ENCODE measurements around the gene RTP3. TPM values are rescaled to one million over a fixed set of nuclear protein-coding genes. Genes with fewer than 3 reads are reported as not detected.

RTP3 gene
- polyA plus RNA-seq, 1 donor from 2014 or later = not detected

GRCh38 chr3:46477145-46477544, 20.6 kb upstream of the RTP3 start:
- no peaks in the 10 kb centered on the region for H3F3A ChIP-seq (ENCODE audit: insufficient read depth, low read length, poor library complexity, severe bottlenecking)
- H3K4me3 ChIP-seq (ENCODE audit: low read length) = no peak overlapping the region
- no peak overlapping the region for H2AFZ ChIP-seq (ENCODE audit: low read depth, low read length)
- H3K9me3 ChIP-seq (ENCODE audit: low read length) = no peaks in the 10 kb centered on the region
- no peaks in the 10 kb centered on the region for H3K36me3 ChIP-seq (ENCODE audit: insufficient read depth, low read length)
- no peak overlapping the region for H3K27ac ChIP-seq (ENCODE audit: low read length)
- H3K27me3 ChIP-seq (ENCODE audit: insufficient read depth, low read depth, low read length) = no peaks in the 10 kb centered on the region
- no peaks in the 10 kb centered on the region for H4K20me1 ChIP-seq (ENCODE audit: insufficient read depth)
- H3K9me2 ChIP-seq (ENCODE audit: insufficient read depth, low read length) = no peaks in the 10 kb centered on the region
- no peaks in the 10 kb centered on the region for H3K79me2 ChIP-seq (replicated peaks; ENCODE audit: insufficient read depth, low read length)
- TF ChIP-seq EZH2 (IDR thresholded peaks at IDR 0.05; ENCODE audit: borderline replicate concordance, insufficient read depth, low read length, poor library complexity, severe bottlenecking) (no peak), RAD21 (conservative IDR thresholded peaks at IDR 0.05) (no peak), SMC3 (conservative IDR thresholded peaks at IDR 0.05; ENCODE audit: poor library complexity) (no peak), TAF1 (IDR thresholded peaks at IDR 0.05; ENCODE audit: low read depth) (no peak), MXI1 (conservative IDR thresholded peaks at IDR 0.05; ENCODE audit: poor library complexity, severe bottlenecking) (no peak), CTCF (IDR thresholded peaks at IDR 0.05; ENCODE audit: poor library complexity, severe bottlenecking) (no peak), POLR2AphosphoS5 (IDR thresholded peaks at IDR 0.05) (no peak), EP300 (conservative IDR thresholded peaks at IDR 0.05; ENCODE audit: poor library complexity, severe bottlenecking) (no peak)
- TF ChIP-seq, protein P1, sequence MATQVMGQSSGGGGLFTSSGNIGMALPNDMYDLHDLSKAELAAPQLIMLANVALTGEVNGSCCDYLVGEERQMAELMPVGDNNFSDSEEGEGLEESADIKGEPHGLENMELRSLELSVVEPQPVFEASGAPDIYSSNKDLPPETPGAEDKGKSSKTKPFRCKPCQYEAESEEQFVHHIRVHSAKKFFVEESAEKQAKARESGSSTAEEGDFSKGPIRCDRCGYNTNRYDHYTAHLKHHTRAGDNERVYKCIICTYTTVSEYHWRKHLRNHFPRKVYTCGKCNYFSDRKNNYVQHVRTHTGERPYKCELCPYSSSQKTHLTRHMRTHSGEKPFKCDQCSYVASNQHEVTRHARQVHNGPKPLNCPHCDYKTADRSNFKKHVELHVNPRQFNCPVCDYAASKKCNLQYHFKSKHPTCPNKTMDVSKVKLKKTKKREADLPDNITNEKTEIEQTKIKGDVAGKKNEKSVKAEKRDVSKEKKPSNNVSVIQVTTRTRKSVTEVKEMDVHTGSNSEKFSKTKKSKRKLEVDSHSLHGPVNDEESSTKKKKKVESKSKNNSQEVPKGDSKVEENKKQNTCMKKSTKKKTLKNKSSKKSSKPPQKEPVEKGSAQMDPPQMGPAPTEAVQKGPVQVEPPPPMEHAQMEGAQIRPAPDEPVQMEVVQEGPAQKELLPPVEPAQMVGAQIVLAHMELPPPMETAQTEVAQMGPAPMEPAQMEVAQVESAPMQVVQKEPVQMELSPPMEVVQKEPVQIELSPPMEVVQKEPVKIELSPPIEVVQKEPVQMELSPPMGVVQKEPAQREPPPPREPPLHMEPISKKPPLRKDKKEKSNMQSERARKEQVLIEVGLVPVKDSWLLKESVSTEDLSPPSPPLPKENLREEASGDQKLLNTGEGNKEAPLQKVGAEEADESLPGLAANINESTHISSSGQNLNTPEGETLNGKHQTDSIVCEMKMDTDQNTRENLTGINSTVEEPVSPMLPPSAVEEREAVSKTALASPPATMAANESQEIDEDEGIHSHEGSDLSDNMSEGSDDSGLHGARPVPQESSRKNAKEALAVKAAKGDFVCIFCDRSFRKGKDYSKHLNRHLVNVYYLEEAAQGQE (IDR thresholded peaks at IDR 0.05; ENCODE audit: borderline replicate concordance) = no peak
- H3K9ac ChIP-seq (ENCODE audit: low read length) = no peak overlapping the region
- no peak overlapping the region for H3K4me2 ChIP-seq (ENCODE audit: low read length)

- Histone ChIP-seq H3K27ac (ENCODE audit: low read length) (no peak overlapping the region), H2AFZ (ENCODE audit: low read depth, low read length) (no peak overlapping the region), H3K27me3 (ENCODE audit: insufficient read depth, low read depth, low read length) (no peaks in the 10 kb centered on the region), H3K4me2 (ENCODE audit: low read length) (no peak overlapping the region), H4K20me1 (ENCODE audit: insufficient read depth) (no peaks in the 10 kb centered on the region), H3K4me3 (ENCODE audit: low read length) (no peak overlapping the region), H3K9ac (ENCODE audit: low read length) (no peak overlapping the region), H3K79me2 (replicated peaks; ENCODE audit: insufficient read depth, low read length) (no peaks in the 10 kb centered on the region), H3K36me3 (ENCODE audit: insufficient read depth, low read length) (no peaks in the 10 kb centered on the region), H3K9me3 (ENCODE audit: low read length) (no peaks in the 10 kb centered on the region), H3F3A (ENCODE audit: insufficient read depth, low read length, poor library complexity, severe bottlenecking) (no peaks in the 10 kb centered on the region), H3K9me2 (ENCODE audit: insufficient read depth, low read length) (no peaks in the 10 kb centered on the region)
- TF ChIP-seq RAD21 (conservative IDR thresholded peaks at IDR 0.05) (no peak), CTCF (IDR thresholded peaks at IDR 0.05; ENCODE audit: poor library complexity, severe bottlenecking) (no peak), SMC3 (conservative IDR thresholded peaks at IDR 0.05; ENCODE audit: poor library complexity) (no peak), POLR2AphosphoS5 (IDR thresholded peaks at IDR 0.05) (no peak), MXI1 (conservative IDR thresholded peaks at IDR 0.05; ENCODE audit: poor library complexity, severe bottlenecking) (no peak), TAF1 (IDR thresholded peaks at IDR 0.05; ENCODE audit: low read depth) (no peak), EZH2 (IDR thresholded peaks at IDR 0.05; ENCODE audit: borderline replicate concordance, insufficient read depth, low read length, poor library complexity, severe bottlenecking) (no peak), EP300 (conservative IDR thresholded peaks at IDR 0.05; ENCODE audit: poor library complexity, severe bottlenecking) (no peak)
- TF ChIP-seq, protein P1 (IDR thresholded peaks at IDR 0.05; ENCODE audit: borderline replicate concordance) = no peak
Measured at GRCh38 chr3:46477756-46478155, 20.0 kb upstream of the RTP3 start.

Measured in neural cell (in vitro differentiated cells).